ENCODE results near the gene DRAXIN.

The DRAXIN gene

GRCh38 chr1:11748294-11749202, 57.0 kb downstream of the DRAXIN start:
- no peak overlapping the region for H3K4me2 ChIP-seq (ENCODE audit: low read length)
- no peaks in the 10 kb centered on the region for H3K9me2 ChIP-seq (ENCODE audit: low read depth, low read length)
- no peak overlapping the region for H3K4me3 ChIP-seq (ENCODE audit: low read depth, low read length, poor library complexity, severe bottlenecking)
- no peaks in the 10 kb centered on the region for H3K36me3 ChIP-seq (ENCODE audit: insufficient read depth, low read length)
- no peaks in the 10 kb centered on the region for H3F3A ChIP-seq (ENCODE audit: insufficient read depth, low read length)
- no peak overlapping the region for H3K9ac ChIP-seq (ENCODE audit: low read length)
- H3K4me1 ChIP-seq (ENCODE audit: insufficient read depth, low read length, severe bottlenecking): no peaks in the 10 kb centered on the region
- H3K27ac ChIP-seq (ENCODE audit: low read depth, low read length, poor library complexity, severe bottlenecking): no peak overlapping the region
- TF ChIP-seq EZH2 (IDR thresholded peaks at IDR 0.05; ENCODE audit: borderline replicate concordance, low read length): no peak
- H3K79me2 ChIP-seq (ENCODE audit: insufficient read depth, low read length): no peaks in the 10 kb centered on the region
- no peaks in the 10 kb centered on the region for H3K9me3 ChIP-seq (ENCODE audit: low read length)
- H2AFZ ChIP-seq (ENCODE audit: low read length): no peak overlapping the region
- H4K20me1 ChIP-seq (ENCODE audit: insufficient read depth, low read length): no peaks in the 10 kb centered on the region
- peaks cover 3% of the 10 kb centered on the region; the same call in 1 of the 2 replicates for H3K27me3 ChIP-seq (ENCODE audit: insufficient read depth, low read length)

- Histone ChIP-seq H3K27me3 (ENCODE audit: insufficient read depth, low read length) (peaks cover 3% of the 10 kb centered on the region; the same call in 1 of the 2 replicates), H3K9me2 (ENCODE audit: low read depth, low read length) (no peaks in the 10 kb centered on the region), H3K4me3 (ENCODE audit: low read depth, low read length, poor library complexity, severe bottlenecking) (no peak overlapping the region), H3K4me2 (ENCODE audit: low read length) (no peak overlapping the region), H3K9me3 (ENCODE audit: low read length) (no peaks in the 10 kb centered on the region), H4K20me1 (ENCODE audit: insufficient read depth, low read length) (no peaks in the 10 kb centered on the region), H3K9ac (ENCODE audit: low read length) (no peak overlapping the region), H3K79me2 (ENCODE audit: insufficient read depth, low read length) (no peaks in the 10 kb centered on the region), H3F3A (ENCODE audit: insufficient read depth, low read length) (no peaks in the 10 kb centered on the region), H2AFZ (ENCODE audit: low read length) (no peak overlapping the region), H3K36me3 (ENCODE audit: insufficient read depth, low read length) (no peaks in the 10 kb centered on the region), H3K27ac (ENCODE audit: low read depth, low read length, poor library complexity, severe bottlenecking) (no peak overlapping the region), H3K4me1 (ENCODE audit: insufficient read depth, low read length, severe bottlenecking) (no peaks in the 10 kb centered on the region)
- TF ChIP-seq CTCF (IDR thresholded peaks at IDR 0.05; ENCODE audit: low read length): peak; percentile 56
- TF ChIP-seq EZH2 (IDR thresholded peaks at IDR 0.05; ENCODE audit: borderline replicate concordance, low read length): no peak
These were observed 57.7 kb downstream of the DRAXIN start for GRCh38 chr1:11749203-11749689.

- peaks cover 3% of the 10 kb centered on the region; the same call in 1 of the 2 replicates for H3K27me3 ChIP-seq (ENCODE audit: insufficient read depth, low read length)
- H3K79me2 ChIP-seq (ENCODE audit: insufficient read depth, low read length): no peaks in the 10 kb centered on the region
- no peaks in the 10 kb centered on the region for H4K20me1 ChIP-seq (ENCODE audit: insufficient read depth, low read length)
- no peak overlapping the region for H3K9ac ChIP-seq (ENCODE audit: low read length)
- H3K9me2 ChIP-seq (ENCODE audit: low read depth, low read length): no peaks in the 10 kb centered on the region
- H3F3A ChIP-seq (ENCODE audit: insufficient read depth, low read length): no peaks in the 10 kb centered on the region
- no peaks in the 10 kb centered on the region for H3K9me3 ChIP-seq (ENCODE audit: low read length)
- no peaks in the 10 kb centered on the region for H3K36me3 ChIP-seq (ENCODE audit: insufficient read depth, low read length)
- no peak overlapping the region for H2AFZ ChIP-seq (ENCODE audit: low read length)
- no peak overlapping the region for H3K4me3 ChIP-seq (ENCODE audit: low read depth, low read length, poor library complexity, severe bottlenecking)
- H3K27ac ChIP-seq (ENCODE audit: low read depth, low read length, poor library complexity, severe bottlenecking): no peak overlapping the region
- no peaks in the 10 kb centered on the region for H3K4me1 ChIP-seq (ENCODE audit: insufficient read depth, low read length, severe bottlenecking)
- no peak overlapping the region for H3K4me2 ChIP-seq (ENCODE audit: low read length)
- TF ChIP-seq EZH2 (IDR thresholded peaks at IDR 0.05; ENCODE audit: borderline replicate concordance, low read length) (no peak), CTCF (IDR thresholded peaks at IDR 0.05; ENCODE audit: low read length) (no peak)
These were observed 58.5 kb downstream of the DRAXIN start for GRCh38 chr1:11749996-11750395.
